SK-N-SH (cell line): Measurements from ENCODE around the gene MSL1. TPM values are rescaled to one million over a fixed set of nuclear protein-coding genes. Genes with fewer than 3 reads are reported as not detected.

Experiments used
- CTCF ChIA-PET: fragments of 300-600, 350-600 bp; formaldehyde crosslinking; extraction: SDS; loops from one replicate; lab custom pipeline; 2021; lab: Yijun Ruan, JAX
- POLR2A ChIA-PET: fragments of 350-600 bp; sonication (Branson Sonifier 250); formaldehyde crosslinking; extraction: SDS; loops from one replicate; lab custom pipeline; 2020; ENCODE audit warnings: antibody characterized with exemption, inconsistent platforms; lab: Yijun Ruan, JAX
- DNase-seq: peaks from one replicate; pipeline ENCODE4 v3.0.0; 2012
- H2AFZ ChIP-seq: fragments of 200-600 bp; sonication (generic); 2 replicates; pipeline ENCODE4 v1.8.1; 2016; ENCODE audit warnings: antibody characterized with exemption, mild to moderate bottlenecking, low read depth
- H3F3A ChIP-seq: fragments of 200-600 bp; sonication (generic); replicated peaks from 2 replicates; pipeline ENCODE3; 2016; ENCODE audit warnings: antibody characterized with exemption, mild to moderate bottlenecking; ENCODE audit not compliant: insufficient read depth
- H3K27ac ChIP-seq, 2 experiments: fragments of 200-500 bp in 1 of 2; fragments of 200-600 bp in 1 of 2; sonication (Bioruptor generic) in 1 of 2; sonication (generic), shearing (Covaris generic) in 1 of 2; 2 replicates each; pipeline versions ENCODE4 v1.5.1 to v1.6.1; 2014 to 2016; ENCODE audit warnings: low read depth in 2 of 2, inconsistent platforms in 1 of 2, low read length in 1 of 2, mild to moderate bottlenecking in 1 of 2, mixed read lengths in 1 of 2
- H3K27me3 ChIP-seq: fragments of 200-600 bp; sonication (generic), shearing (Covaris generic); 2 replicates; pipeline ENCODE4 v1.6.1; 2016; ENCODE audit warnings: mixed run types; ENCODE audit not compliant: insufficient read depth
- H3K36me3 ChIP-seq, 2 experiments: fragments of 200-500 bp in 1 of 2; fragments of 200-600 bp in 1 of 2; sonication (Bioruptor generic) in 1 of 2; sonication (generic) in 1 of 2; replicated peaks in 1 of 2; 2 replicates each; pipeline versions ENCODE3 to v1.5.1; 2014 to 2016; ENCODE audit warnings: low read length in 1 of 2, mild to moderate bottlenecking in 1 of 2; ENCODE audit not compliant: insufficient read depth in 2 of 2, control insufficient read depth in 1 of 2
- H3K4me1 ChIP-seq, 2 experiments: fragments of 200-500 bp in 1 of 2; fragments of 200-600 bp in 1 of 2; sonication (Bioruptor generic) in 1 of 2; sonication (generic), shearing (Covaris generic) in 1 of 2; 2 replicates each; pipeline versions ENCODE4 v1.5.1 to v1.6.1; 2014 to 2016; ENCODE audit warnings: low read depth in 1 of 2, low read length in 1 of 2, mixed run types in 1 of 2; ENCODE audit not compliant: insufficient read depth in 2 of 2, control insufficient read depth in 1 of 2
- H3K4me2 ChIP-seq: fragments of 200-600 bp; sonication (generic), shearing (Covaris generic); 2 replicates; pipeline ENCODE4 v1.6.1; 2017; ENCODE audit warnings: mixed run types
- H3K4me3 ChIP-seq, 2 experiments: fragments of 200-500 bp in 1 of 2; fragments of 200-600 bp in 1 of 2; sonication (Bioruptor generic) in 1 of 2; sonication (generic), shearing (Covaris generic) in 1 of 2; 2 replicates each; pipeline versions ENCODE4 v1.5.1 to v1.8.1; 2014 to 2016; ENCODE audit warnings: low read depth in 2 of 2, inconsistent platforms in 1 of 2, low read length in 1 of 2, mild to moderate bottlenecking in 1 of 2, mixed read lengths in 1 of 2, moderate library complexity in 1 of 2
- H3K79me2 ChIP-seq: fragments of 200-600 bp; sonication (generic); 2 replicates; pipeline ENCODE4 v1.8.1; 2017; ENCODE audit warnings: mild to moderate bottlenecking; ENCODE audit not compliant: insufficient read depth
- H3K9ac ChIP-seq: fragments of 200-600 bp; sonication (generic); 2 replicates; pipeline ENCODE4 v1.6.1; 2017; ENCODE audit warnings: mixed run types
- H3K9me2 ChIP-seq: fragments of 200-600 bp; sonication (generic); 2 replicates; pipeline ENCODE4 v1.6.1; 2017; ENCODE audit warnings: mixed run types
- H3K9me3 ChIP-seq: fragments of 200-600 bp; sonication (generic); 2 replicates; pipeline ENCODE4 v1.6.1; 2017; ENCODE audit warnings: mixed run types, mild to moderate bottlenecking, moderate library complexity
- H4K20me1 ChIP-seq: fragments of 200-600 bp; sonication (generic); 2 replicates; pipeline ENCODE4 v1.6.1; 2017; ENCODE audit warnings: mild to moderate bottlenecking, mixed run types; ENCODE audit not compliant: insufficient read depth
- CTCF ChIP-seq: fragments of 200-600 bp; sonication (generic); IDR thresholded peaks from 2 replicates; pipeline ENCODE4 v1.6.1; 2017; ENCODE audit warnings: antibody characterized with exemption, mild to moderate bottlenecking, moderate library complexity
- EZH2phosphoT487 ChIP-seq: fragments of 200-600 bp; sonication (generic); IDR thresholded peaks from 2 replicates; pipeline ENCODE4 v1.6.1; 2017; ENCODE audit warnings: low read depth, mixed run types, mild to moderate bottlenecking, antibody characterized with exemption, moderate library complexity, borderline replicate concordance
- FOSL2 ChIP-seq: IDR thresholded peaks from 2 replicates; pipeline ENCODE4 v1.4.0; 2012; ENCODE audit warnings: low read depth, mild to moderate bottlenecking, moderate library complexity, borderline replicate concordance
- FOXJ3 ChIP-seq: sonication (generic); formaldehyde crosslinking; IDR thresholded peaks from 2 replicates; pipeline ENCODE4 v1.5.1; 2020; ENCODE audit warnings: mild to moderate bottlenecking, missing genetic modification reagents
- GABPA ChIP-seq: IDR thresholded peaks from 2 replicates; pipeline ENCODE4 v1.4.0; 2012; ENCODE audit warnings: low read depth, mild to moderate bottlenecking
- GATA2 ChIP-seq: sonication (generic); formaldehyde crosslinking; IDR thresholded peaks from 2 replicates; pipeline ENCODE4 v1.5.0; 2020; ENCODE audit warnings: mild to moderate bottlenecking, missing genetic modification reagents
- JUND ChIP-seq: IDR thresholded peaks from 2 replicates; pipeline ENCODE4 v1.4.0; 2012
- MEF2A ChIP-seq: IDR thresholded peaks from 2 replicates; pipeline ENCODE4 v1.4.0; 2012; ENCODE audit warnings: low read depth, borderline replicate concordance
- MXI1 ChIP-seq: IDR thresholded peaks from 2 replicates; pipeline ENCODE4 v1.6.1; 2012; ENCODE audit warnings: mild to moderate bottlenecking, low read depth, low read length, improper control_type of control experiment
- NRF1 ChIP-seq: IDR thresholded peaks from 2 replicates; pipeline ENCODE4 v1.6.1; 2012; ENCODE audit warnings: low read depth, mild to moderate bottlenecking, low read length
- POLR2AphosphoS5 ChIP-seq: IDR thresholded peaks from 2 replicates; pipeline ENCODE4 v1.6.1; 2012; ENCODE audit warnings: low read depth, low read length
- REST ChIP-seq: IDR thresholded peaks from 2 replicates; pipeline ENCODE4 v1.6.1; 2012; ENCODE audit warnings: mild to moderate bottlenecking, low read depth, low read length, moderate library complexity
- RXRA ChIP-seq: IDR thresholded peaks from 2 replicates; pipeline ENCODE4 v1.4.0; 2012; ENCODE audit warnings: low read depth, mild to moderate bottlenecking, borderline replicate concordance
- SMC3 ChIP-seq: IDR thresholded peaks from 2 replicates; pipeline ENCODE4 v1.6.1; 2012; ENCODE audit warnings: low read depth, low read length, improper control_type of control experiment
- TAF1 ChIP-seq: IDR thresholded peaks from 2 replicates; pipeline ENCODE4 v1.6.1; 2012; ENCODE audit warnings: low read depth, mild to moderate bottlenecking, low read length, moderate library complexity, borderline replicate concordance
- TCF12 ChIP-seq: IDR thresholded peaks from 2 replicates; pipeline ENCODE4 v1.4.0; 2012
- WGBS: methylation state at CpG from one replicate; pipeline ENCODE4 v1.1.6; 2017; ENCODE audit warnings: low lambda C conversion rate; 5-methylcytosine and 5-hydroxymethylcytosine counted together
- polyA plus RNA-seq, 3 experiments: library from polyadenylated mRNA; depleted of rRNA; stranded (reverse); fragments of >200 nt; gene quantifications; 2 replicates each; pipeline ENCODE4 v1.2.3, GENCODE V29; 2012
- TF ChIP-seq, protein P1 (sequence below): IDR thresholded peaks from 2 replicates; pipeline ENCODE4 v1.4.0; 2012; ENCODE audit warnings: low read depth, borderline replicate concordance

The MSL1 gene
- polyA plus RNA-seq, 1 of the 3 experiments (the other 2 are of a cell fraction): 30.2 TPM

GRCh38 chr17:40105861-40106759 is 15.7 kb upstream of the MSL1 start:
- ChIA-PET POLR2A (no interaction called here), CTCF (interaction anchor here (0.8 to 1.9 kb wide), 8 partner anchors 7 to 81 kb away, joined by 3 to 10 read pairs (median 4); no protein-coding TSS in a partner anchor)
- Histone ChIP-seq H4K20me1 (no peaks in the 10 kb centered on the region), H3K4me1 (peaks cover 16 to 19% of the 10 kb centered on the region in 2 experiments; a peak in 3 of 4 replicates), H3K36me3 (no peaks in the 10 kb centered on the region), H3K27me3 (no peaks in the 10 kb centered on the region), H3F3A (peaks cover 12% of the 10 kb centered on the region), H3K9me2 (no peaks in the 10 kb centered on the region)
- 85% methylated on average over 5 of the region's 5 CpGs for whole genome bisulfite sequencing
- TF ChIP-seq MEF2A (no peak), FOSL2 (no peak), POLR2AphosphoS5 (no peak), TCF12 (no peak), EZH2phosphoT487 (no peak), CTCF (no peak), GATA2 (CRISPR knock-in tag) (no peak), MXI1 (no peak), RXRA (no peak), FOXJ3 (CRISPR knock-in tag) (no peak), GABPA (no peak)
- TF ChIP-seq, all 33 proteins: peak for 0
- Histone ChIP-seq H3K27ac (no peak overlapping the region), H3K4me2 (no peak overlapping the region), H3K79me2 (no peaks in the 10 kb centered on the region; the same call in 1 of the 2 replicates), H3K4me3 (no peak overlapping the region), H3K9ac (no peak overlapping the region), H2AFZ (no peak overlapping the region), H3K9me3 (no peaks in the 10 kb centered on the region)
- DNase-seq: no peak

GRCh38 chr17:40106760-40107521 is 14.8 kb upstream of the MSL1 start:
- H3K9me3 ChIP-seq: no peaks in the 10 kb centered on the region
- CTCF ChIA-PET: interaction anchor here (0.8 to 1.9 kb wide), 6 partner anchors 8 to 82 kb away, joined by 3 to 10 read pairs (median 5); no protein-coding TSS in a partner anchor
- 91% methylated on average over 20 of the region's 20 CpGs for WGBS
- no peak overlapping the region for H3K4me3 ChIP-seq
- no peaks in the 10 kb centered on the region for H3K36me3 ChIP-seq
- H3K9me2 ChIP-seq: no peaks in the 10 kb centered on the region
- TF ChIP-seq TAF1 (no peak), NRF1 (no peak), SMC3 (no peak), JUND (no peak), REST (no peak)
- TF ChIP-seq, protein P1, sequence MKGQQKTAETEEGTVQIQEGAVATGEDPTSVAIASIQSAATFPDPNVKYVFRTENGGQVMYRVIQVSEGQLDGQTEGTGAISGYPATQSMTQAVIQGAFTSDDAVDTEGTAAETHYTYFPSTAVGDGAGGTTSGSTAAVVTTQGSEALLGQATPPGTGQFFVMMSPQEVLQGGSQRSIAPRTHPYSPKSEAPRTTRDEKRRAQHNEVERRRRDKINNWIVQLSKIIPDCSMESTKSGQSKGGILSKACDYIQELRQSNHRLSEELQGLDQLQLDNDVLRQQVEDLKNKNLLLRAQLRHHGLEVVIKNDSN: no peak
- peaks cover 17% of the 10 kb centered on the region for H3F3A ChIP-seq
- no peaks in the 10 kb centered on the region for H4K20me1 ChIP-seq
- no peaks in the 10 kb centered on the region for H3K27me3 ChIP-seq
- POLR2A ChIA-PET: no interaction called here
- no peak overlapping the region for H3K4me2 ChIP-seq
- DNase-seq: no peak
- H2AFZ ChIP-seq: no peak overlapping the region
- H3K9ac ChIP-seq: no peak overlapping the region
- no peaks in the 10 kb centered on the region; the same call in 1 of the 2 replicates for H3K79me2 ChIP-seq
- H3K4me1 ChIP-seq: peaks cover 21 to 22% of the 10 kb centered on the region in 2 experiments; a peak in 3 of 4 replicates
- H3K27ac ChIP-seq: no peak overlapping the region
